Neural progenitor cell (in vitro differentiated cells): ENCODE measurements around the gene PLEKHB2.

Experiments
- CTCF ChIP-seq: fragments of 200-600 bp; sonication (generic); IDR thresholded peaks from 2 replicates; pipeline ENCODE4 v1.5.1; 2017; ENCODE audit warnings: antibody characterized with exemption, mild to moderate bottlenecking
- EZH2 ChIP-seq: fragments of 200-600 bp; sonication (generic); IDR thresholded peaks from 2 replicates; pipeline ENCODE4 v1.6.1; 2017; ENCODE audit warnings: antibody characterized with exemption, mild to moderate bottlenecking, moderate library complexity

- TF ChIP-seq CTCF (no peak), EZH2 (no peak)
Measured at GRCh38 chr2:131127076-131127475, 21.9 kb downstream of the PLEKHB2 start.
